HEK293T (cell line): ENCODE results near the gene ATG9B.

Source experiments
- BHLHE40 ChIP-seq: fragments of 450-650 bp; IDR thresholded peaks from 2 replicates; pipeline ENCODE4 v1.6.1; 2016; ENCODE audit warnings: mild to moderate bottlenecking, moderate library complexity, borderline replicate concordance
- ELF4 ChIP-seq: fragments of 450-650 bp; IDR thresholded peaks from 2 replicates; pipeline ENCODE4 v1.6.1; 2017; ENCODE audit warnings: antibody characterized with exemption
- LEF1 ChIP-seq: fragments of 450-650 bp; IDR thresholded peaks from 2 replicates; pipeline ENCODE4 v1.6.1; 2017; ENCODE audit warnings: mild to moderate bottlenecking, borderline replicate concordance
- SUZ12 ChIP-seq: fragments of 450-650 bp; IDR thresholded peaks from 2 replicates; pipeline ENCODE4 v1.6.1; 2016; ENCODE audit warnings: mild to moderate bottlenecking
- ZNF384 ChIP-seq: fragments of 450-650 bp; IDR thresholded peaks from 2 replicates; pipeline ENCODE4 v1.6.1; 2016
- TF ChIP-seq, protein P1 (sequence below): fragments of 450-650 bp; IDR thresholded peaks from 2 replicates; pipeline ENCODE4 v1.6.1; 2016

GRCh38 chr7:151062111-151062398 lies 37.8 kb upstream of the ATG9B start:
- TF ChIP-seq BHLHE40 = no peak
- no peak for TF ChIP-seq SUZ12
- TF ChIP-seq, protein P1, sequence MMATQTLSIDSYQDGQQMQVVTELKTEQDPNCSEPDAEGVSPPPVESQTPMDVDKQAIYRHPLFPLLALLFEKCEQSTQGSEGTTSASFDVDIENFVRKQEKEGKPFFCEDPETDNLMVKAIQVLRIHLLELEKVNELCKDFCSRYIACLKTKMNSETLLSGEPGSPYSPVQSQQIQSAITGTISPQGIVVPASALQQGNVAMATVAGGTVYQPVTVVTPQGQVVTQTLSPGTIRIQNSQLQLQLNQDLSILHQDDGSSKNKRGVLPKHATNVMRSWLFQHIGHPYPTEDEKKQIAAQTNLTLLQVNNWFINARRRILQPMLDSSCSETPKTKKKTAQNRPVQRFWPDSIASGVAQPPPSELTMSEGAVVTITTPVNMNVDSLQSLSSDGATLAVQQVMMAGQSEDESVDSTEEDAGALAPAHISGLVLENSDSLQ = no peak
- no peak for TF ChIP-seq LEF1
- no peak for TF ChIP-seq ZNF384
- no peak for TF ChIP-seq ELF4
